ENCODE results near the gene KIAA1328.

- TF ChIP-seq CTCF (IDR thresholded peaks at IDR 0.05), result no peak
- TF ChIP-seq POLR2A (IDR thresholded peaks at IDR 0.05), result no peak
These were observed 14.9 kb downstream of the KIAA1328 start for GRCh38 chr18:36843784-36844183.

Data from right lobe of liver (tissue), 4 donors.